Psoas muscle (tissue), 8 donors: Measurements from ENCODE around the gene DDR2. TPM values are rescaled to one million over a fixed set of nuclear protein-coding genes. Genes with fewer than 3 reads are reported as not detected.

Experiments used
- ATAC-seq, 4 donors: fragments of 200-7000 bp; cut with Tn5 transposase; one replicate each; pipeline ENCODE4 v1.9.1; 2020; ENCODE audit warnings: moderate library complexity in 3 of 4, mild to moderate bottlenecking in 2 of 4
- DNase-seq, 2 donors: peaks; one replicate each; pipeline ENCODE4 v3.0.0-alpha.2; 2020
- H3K27ac ChIP-seq: fragments of 200-600 bp; one replicate; pipeline ENCODE4 v1.8.0; 2022
- H3K27me3 ChIP-seq, 3 donors: fragments of 200-600 bp in 1 of 3; one replicate each; pipeline versions ENCODE4 v1.6.1 to v1.8.0; 2013 to 2022; ENCODE audit warnings: low read length in 2 of 3, mild to moderate bottlenecking in 2 of 3, moderate library complexity in 1 of 3; ENCODE audit not compliant: insufficient read depth in 3 of 3
- H3K36me3 ChIP-seq, 2 donors: fragments of 200-600 bp in 1 of 2; one replicate each; pipeline versions ENCODE4 v1.6.1 to v1.8.0; 2013 to 2022; ENCODE audit warnings: low read depth in 1 of 2, mild to moderate bottlenecking in 1 of 2, moderate library complexity in 1 of 2; ENCODE audit not compliant: insufficient read depth in 1 of 2
- H3K4me1 ChIP-seq: fragments of 200-600 bp; one replicate; pipeline ENCODE4 v1.8.0; 2022
- H3K4me3 ChIP-seq: fragments of 200-600 bp; one replicate; pipeline ENCODE4 v1.8.0; 2022; ENCODE audit warnings: mild to moderate bottlenecking
- H3K9me3 ChIP-seq: fragments of 200-600 bp; one replicate; pipeline ENCODE4 v1.8.0; 2022
- WGBS, 3 donors: extraction: QIAGEN DNeasy Blood & Tissue Kit; methylation state at CpG; one replicate each; pipeline versions ENCODE4 v1.1.6 to v1.1.7; 2013; 5-methylcytosine and 5-hydroxymethylcytosine counted together
- intact Hi-C, 2 donors: fragments of 100-400 bp; cut with DNase I; formaldehyde crosslinking; loops; one replicate each; pipeline versions ENCODE4 v1.11.0 to v1.14.2; 2022
- polyA plus RNA-seq, 3 donors: library from polyadenylated mRNA; stranded (reverse); fragments of 200-250 nt; gene quantifications; one replicate each; pipeline ENCODE4 v1.2.3, GENCODE V29; 2013
- total RNA-seq, 4 donors: library from RNA; stranded (reverse); fragmentation: NEBNext Ultra II Directional in 2 of 4; extraction: Animal tissue kit (Norgen Biotek cat#: 25700) in 2 of 4; gene quantifications; one replicate each; pipeline versions ENCODE4 v1.2.1 to v1.2.4, GENCODE V29; 2021 to 2023
- TF ChIP-seq, protein P1 (sequence below): fragments of 200-600 bp; IDR thresholded peaks from one replicate; pipeline ENCODE4 v1.8.0; 2022; ENCODE audit warnings: antibody characterized with exemption
- donor health status: healthy with polysubstance abuse.
- donor health status: DM: no; HTN: no; CAD: no; lungs with moderate emphysema.
- donor health status: Bipolar disorder and iron deficiency.
- donor health status: healthy.
- donor health status: DM: yes; HTN: yes; CAD: no.
- donor health status: DM: no; HTN: no; CAD: no.
- donor health status: DM: no; HTN: no; CAD: no.
- donor health status: DM: yes; HTN: yes; CAD: no.

DDR2 gene
- total and polyA plus RNA-seq, 7 donors: 1.3 to 21.2 (median 6.0) TPM

GRCh38 chr1:162631546-162632191 lies 595 bp upstream of the DDR2 start:
- Histone ChIP-seq H3K36me3 (no peaks in the 10 kb centered on the region), H3K4me1 (no peaks in the 10 kb centered on the region), H3K9me3 (no peaks in the 10 kb centered on the region), H3K27ac (peak overlapping the region; percentile 50), H3K27me3 (no peaks in the 10 kb centered on the region), H3K4me3 (peak overlapping the region; percentile 55)
- TF ChIP-seq, protein P1, sequence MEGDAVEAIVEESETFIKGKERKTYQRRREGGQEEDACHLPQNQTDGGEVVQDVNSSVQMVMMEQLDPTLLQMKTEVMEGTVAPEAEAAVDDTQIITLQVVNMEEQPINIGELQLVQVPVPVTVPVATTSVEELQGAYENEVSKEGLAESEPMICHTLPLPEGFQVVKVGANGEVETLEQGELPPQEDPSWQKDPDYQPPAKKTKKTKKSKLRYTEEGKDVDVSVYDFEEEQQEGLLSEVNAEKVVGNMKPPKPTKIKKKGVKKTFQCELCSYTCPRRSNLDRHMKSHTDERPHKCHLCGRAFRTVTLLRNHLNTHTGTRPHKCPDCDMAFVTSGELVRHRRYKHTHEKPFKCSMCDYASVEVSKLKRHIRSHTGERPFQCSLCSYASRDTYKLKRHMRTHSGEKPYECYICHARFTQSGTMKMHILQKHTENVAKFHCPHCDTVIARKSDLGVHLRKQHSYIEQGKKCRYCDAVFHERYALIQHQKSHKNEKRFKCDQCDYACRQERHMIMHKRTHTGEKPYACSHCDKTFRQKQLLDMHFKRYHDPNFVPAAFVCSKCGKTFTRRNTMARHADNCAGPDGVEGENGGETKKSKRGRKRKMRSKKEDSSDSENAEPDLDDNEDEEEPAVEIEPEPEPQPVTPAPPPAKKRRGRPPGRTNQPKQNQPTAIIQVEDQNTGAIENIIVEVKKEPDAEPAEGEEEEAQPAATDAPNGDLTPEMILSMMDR: no peak
- WGBS, 3 donors: 32 to 46% (median 33%) methylated on average over 10 of the region's 10 CpGs
- ATAC-seq: peak; percentile 25 to 60 (median 44)
- intact Hi-C loops: no loop called here
- peak in 1 of 2 donors; percentile 28 for DNase-seq

GRCh38 chr1:162632698-162633080 lies 425 bp downstream of the DDR2 start:
- Histone ChIP-seq H3K4me3 (peak overlapping the region; percentile 55), H3K9me3 (no peaks in the 10 kb centered on the region), H3K36me3 (no peaks in the 10 kb centered on the region), H3K4me1 (no peaks in the 10 kb centered on the region), H3K27me3 (no peaks in the 10 kb centered on the region), H3K27ac (peak overlapping the region; percentile 46)
- TF ChIP-seq, protein P1: no peak
- intact Hi-C loops: no loop called here
- ATAC-seq (peak in 2 of 4 donors; percentile 14 to 30), DNase-seq (no peak)
- 23 to 33% (median 32%) methylated on average over 4 of the region's 4 CpGs for WGBS, 3 donors

GRCh38 chr1:162633081-162633762 lies 958 bp downstream of the DDR2 start:
- H3K9me3 ChIP-seq: no peaks in the 10 kb centered on the region
- peak overlapping the region; percentile 55 for H3K4me3 ChIP-seq
- H3K27ac ChIP-seq: peak overlapping the region; percentile 46
- no peaks in the 10 kb centered on the region for H3K4me1 ChIP-seq
- no peaks in the 10 kb centered on the region for H3K36me3 ChIP-seq
- no peaks in the 10 kb centered on the region for H3K27me3 ChIP-seq
- DNase-seq (no peak), ATAC-seq (peak in 3 of 4 donors; percentile 37 to 58 (median 55))
- intact Hi-C loops: no loop called here
- TF ChIP-seq, protein P1: no peak
- WGBS, 3 donors: 33 to 40% (median 34%) methylated on average over 8 of the region's 8 CpGs

GRCh38 chr1:162635418-162635817 lies 3.2 kb downstream of the DDR2 start:
- no peak for ATAC-seq
- no peaks in the 10 kb centered on the region for H3K9me3 ChIP-seq
- H3K27me3 ChIP-seq: no peaks in the 10 kb centered on the region
- H3K27ac ChIP-seq: no peak overlapping the region
- DNase-seq: no peak
- intact Hi-C loops: no loop called here
- TF ChIP-seq, protein P1: no peak
- 68 to 69% (median 69%) methylated on average over 4 of the region's 4 CpGs for WGBS, 3 donors
- no peaks in the 10 kb centered on the region for H3K36me3 ChIP-seq
- H3K4me1 ChIP-seq: no peaks in the 10 kb centered on the region
- H3K4me3 ChIP-seq: peak overlapping the region; percentile 55
